ENCODE results near the gene ATP5PO. TPM values are rescaled to one million over a fixed set of nuclear protein-coding genes. Genes with fewer than 3 reads are reported as not detected.

ATP5PO gene
- polyA plus RNA-seq, 1 donor (not counting 4 experiments of a cell fraction or from before 2014, with no cell fraction given), result 359 TPM

- H3K4me2 ChIP-seq (ENCODE audit: control insufficient read depth, extremely low read depth, insufficient read depth, low read depth, low read length), result no peak overlapping the region
- no peak for DNase-seq (ENCODE audit: low read depth, low spot score)
- no peaks in the 10 kb centered on the region for H3K9me1 ChIP-seq (ENCODE audit: control insufficient read depth, extremely low read depth, insufficient read depth, low read length)
- no peaks in the 10 kb centered on the region for H4K20me1 ChIP-seq (ENCODE audit: control insufficient read depth, extremely low read depth, insufficient read depth, low read length)
- H3K4me3 ChIP-seq (ENCODE audit: control insufficient read depth in 2 of 3, extremely low read depth in 1 of 3, insufficient read depth in 2 of 3, low read depth in 1 of 3, low read length in 3 of 3), result no peak overlapping the region
- H2AFZ ChIP-seq (ENCODE audit: control insufficient read depth, low read length), result no peak overlapping the region
- H3K9ac ChIP-seq (ENCODE audit: control insufficient read depth, extremely low read depth, insufficient read depth, low read length), result no peak overlapping the region
- no peak for TF ChIP-seq EZH2 (IDR thresholded peaks at IDR 0.05; ENCODE audit: low read length)
- no peak for TF ChIP-seq CTCF (optimal IDR thresholded peaks at IDR 0.05 in 1 of 3, IDR thresholded peaks at IDR 0.05 in 1 of 3, conservative IDR thresholded peaks at IDR 0.05 in 1 of 3; ENCODE audit: extremely low read depth in 1 of 3, insufficient read depth in 2 of 3, low read length in 3 of 3)
- H3K27ac ChIP-seq (ENCODE audit: control insufficient read depth, insufficient read depth, low read length), result no peak overlapping the region
- dilution Hi-C loops (cut with MboI; ENCODE audit: extremely low pct_ligation_motif_present, low sequenced_read_pairs), result no loop called here
- no peak for FAIRE-seq
- no peaks in the 10 kb centered on the region for H3K79me2 ChIP-seq (ENCODE audit: control insufficient read depth, insufficient read depth, low read length)
- H3K4me1 ChIP-seq (ENCODE audit: control insufficient read depth, extremely low read depth, insufficient read depth, low read length), result peaks cover 14% of the 10 kb centered on the region
- no peaks in the 10 kb centered on the region for H3K9me3 ChIP-seq (ENCODE audit: control insufficient read depth, low read depth, low read length)
- H3K27me3 ChIP-seq (ENCODE audit: control insufficient read depth, extremely low read depth, insufficient read depth, low read length), result peaks cover 5% of the 10 kb centered on the region
- H3K36me3 ChIP-seq (ENCODE audit: control insufficient read depth in 2 of 2, extremely low read depth in 1 of 2, insufficient read depth in 2 of 2, low read length in 2 of 2), result no peaks in the 10 kb centered on the region
Measured at GRCh38 chr21:33855190-33855589, 60.4 kb downstream of the ATP5PO start.

GRCh38 chr21:33854604-33855003, 61.0 kb downstream of the ATP5PO start:
- Histone ChIP-seq H3K4me3 (ENCODE audit: control insufficient read depth in 2 of 3, extremely low read depth in 1 of 3, insufficient read depth in 2 of 3, low read depth in 1 of 3, low read length in 3 of 3) (no peak overlapping the region), H3K36me3 (ENCODE audit: control insufficient read depth in 2 of 2, extremely low read depth in 1 of 2, insufficient read depth in 2 of 2, low read length in 2 of 2) (no peaks in the 10 kb centered on the region), H2AFZ (ENCODE audit: control insufficient read depth, low read length) (no peak overlapping the region), H3K9me3 (ENCODE audit: control insufficient read depth, low read depth, low read length) (no peaks in the 10 kb centered on the region), H3K4me2 (ENCODE audit: control insufficient read depth, extremely low read depth, insufficient read depth, low read depth, low read length) (peak overlapping the region; percentile 46), H3K27me3 (ENCODE audit: control insufficient read depth, extremely low read depth, insufficient read depth, low read length) (peaks cover 5% of the 10 kb centered on the region), H3K9ac (ENCODE audit: control insufficient read depth, extremely low read depth, insufficient read depth, low read length) (no peak overlapping the region), H3K4me1 (ENCODE audit: control insufficient read depth, extremely low read depth, insufficient read depth, low read length) (peaks cover 18% of the 10 kb centered on the region), H4K20me1 (ENCODE audit: control insufficient read depth, extremely low read depth, insufficient read depth, low read length) (no peaks in the 10 kb centered on the region), H3K9me1 (ENCODE audit: control insufficient read depth, extremely low read depth, insufficient read depth, low read length) (no peaks in the 10 kb centered on the region), H3K27ac (ENCODE audit: control insufficient read depth, insufficient read depth, low read length) (no peak overlapping the region), H3K79me2 (ENCODE audit: control insufficient read depth, insufficient read depth, low read length) (no peaks in the 10 kb centered on the region)
- TF ChIP-seq CTCF (optimal IDR thresholded peaks at IDR 0.05 in 1 of 3, IDR thresholded peaks at IDR 0.05 in 1 of 3, conservative IDR thresholded peaks at IDR 0.05 in 1 of 3; ENCODE audit: extremely low read depth in 1 of 3, insufficient read depth in 2 of 3, low read length in 3 of 3), result no peak
- no peak for TF ChIP-seq EZH2 (IDR thresholded peaks at IDR 0.05; ENCODE audit: low read length)
- peak; percentile 75 for DNase-seq (ENCODE audit: low read depth, low spot score)
- dilution Hi-C loops (cut with MboI; ENCODE audit: extremely low pct_ligation_motif_present, low sequenced_read_pairs), result no loop called here
- FAIRE-seq, result peak; percentile 93

Other genes with a start within 250 kb of the ATP5PO start
- gene MRPS6, start 157.8 kb upstream of the ATP5PO start, polyA plus RNA-seq, result 16.8 to 41.5 TPM (median 35.6 TPM) in 3 replicates
- 2.5 to 5.9 TPM (median 4.0 TPM) in 3 replicates for gene SLC5A3, start 157.8 kb upstream of the ATP5PO start, polyA plus RNA-seq